HUDEP-2 (cell line): Measurements from ENCODE around the gene MATN1.

ENCODE experiments used
- DNase-seq, 76 experiments: peaks; one replicate each; lab custom pipeline; 2025; ENCODE audit not compliant: unreplicated experiment in 76 of 76; lab: John Stamatoyannopoulos, UW

The MATN1 gene

GRCh38 chr1:30758121-30758688 lies 34.8 kb upstream of the MATN1 start:
- DNase-seq: no peak

- DNase-seq: peak in 49 of 76 experiments; percentile 8 to 66 (median 37)
Observed at GRCh38 chr1:30757352-30758120, 34.2 kb upstream of the MATN1 start, which contains the start of gene LAPTM5. TSS of gene LAPTM5 (minus strand) at chr1:30757774. CDS start at chr1:30757745, 29 bp downstream.

- DNase-seq: peak in 56 of 76 experiments; percentile 12 to 79 (median 44)
Observed at GRCh38 chr1:30756545-30757351, 33.4 kb upstream of the MATN1 start.

- no peak for DNase-seq
Observed at GRCh38 chr1:30756206-30756544, 32.8 kb upstream of the MATN1 start.

GRCh38 chr1:30755746-30756145 lies 32.4 kb upstream of the MATN1 start:
- DNase-seq: no peak

GRCh38 chr1:30755334-30755733 lies 31.9 kb upstream of the MATN1 start:
- no peak for DNase-seq

GRCh38 chr1:30754684-30755171 lies 31.3 kb upstream of the MATN1 start:
- peak in 3 of 76 experiments; percentile 6 to 20 (median 18) for DNase-seq

GRCh38 chr1:30753660-30754123 lies 30.3 kb upstream of the MATN1 start:
- no peak for DNase-seq

- DNase-seq: no peak
Observed at GRCh38 chr1:30753118-30753517, 29.7 kb upstream of the MATN1 start.

GRCh38 chr1:30752651-30752908 lies 29.2 kb upstream of the MATN1 start:
- no peak for DNase-seq

- no peak for DNase-seq
Observed at GRCh38 chr1:30751830-30752650, 28.7 kb upstream of the MATN1 start.

GRCh38 chr1:30750731-30751291 lies 27.4 kb upstream of the MATN1 start:
- no peak for DNase-seq

GRCh38 chr1:30749691-30750583 lies 26.6 kb upstream of the MATN1 start:
- no peak for DNase-seq

- DNase-seq: no peak
Observed at GRCh38 chr1:30748699-30749401, 25.5 kb upstream of the MATN1 start.

GRCh38 chr1:30748098-30748698 lies 24.8 kb upstream of the MATN1 start:
- peak in 8 of 76 experiments; percentile 6 to 50 (median 36) for DNase-seq

- no peak for DNase-seq
Observed at GRCh38 chr1:30747033-30748008, 23.9 kb upstream of the MATN1 start.
